Prostate gland (tissue), 2 donors: Measurements from ENCODE around the gene ICA1.

Experiments used
- CTCF ChIP-seq, 4 experiments: fragments of 200-600 bp in 2 of 4; fragments of 450-650 bp in 2 of 4; sonication (generic) in 2 of 4; IDR thresholded peaks; 1 replicate in 3 of 4; 2 replicates in 1 of 4; pipeline ENCODE4 v1.5.1; 2016 to 2019; ENCODE audit warnings: antibody characterized with exemption in 4 of 4, mild to moderate bottlenecking in 2 of 4, moderate library complexity in 2 of 4
- POLR2A ChIP-seq: fragments of 450-650 bp; IDR thresholded peaks from one replicate; pipeline ENCODE4 v1.6.1; 2016; ENCODE audit warnings: antibody characterized with exemption, mild to moderate bottlenecking

DNA sequence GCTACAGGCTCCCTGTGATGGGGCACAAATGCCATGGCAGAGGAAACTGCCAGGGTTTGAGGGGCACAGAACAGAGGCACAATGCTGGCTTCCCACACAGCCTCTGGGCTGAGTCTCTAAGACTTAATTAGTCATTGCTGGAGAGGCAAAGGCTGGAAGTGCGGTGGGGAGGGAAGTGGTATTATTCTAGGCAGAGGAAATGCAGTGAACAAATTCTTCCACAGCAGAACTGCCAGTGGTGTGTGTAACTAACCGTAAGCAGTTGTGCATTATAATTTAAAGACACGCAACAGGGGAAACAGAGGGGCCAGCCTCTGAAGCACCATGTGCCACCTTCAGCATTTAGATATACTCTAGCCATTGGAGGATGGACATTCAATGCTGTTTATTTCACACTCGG lies 12.8 kb downstream of the ICA1 start:
- no peak for TF ChIP-seq POLR2A
- TF ChIP-seq CTCF (IDR thresholded peaks at IDR 0.05) = no peak
